GM18519 (cell line): ENCODE results near the gene SFMBT1.

Experiments
- ATAC-seq: cut with Tn5 transposase; IDR thresholded peaks from one replicate; pipeline ENCODE4 v1.9.1; 2021; ENCODE audit warnings: mild to moderate bottlenecking, moderate library complexity; ENCODE audit not compliant: unreplicated experiment, low FRiP score

SFMBT1 gene

GRCh38 chr3:52891615-52892081, 154.2 kb downstream of the SFMBT1 start:
- ATAC-seq = no peak

GRCh38 chr3:52891164-52891563, 154.7 kb downstream of the SFMBT1 start:
- no peak for ATAC-seq

- ATAC-seq = no peak
These were observed 155.1 kb downstream of the SFMBT1 start for GRCh38 chr3:52890735-52891134.

GRCh38 chr3:52889901-52890300, 156.0 kb downstream of the SFMBT1 start:
- no peak for ATAC-seq

- no peak for ATAC-seq
These were observed 158.7 kb downstream of the SFMBT1 start for GRCh38 chr3:52887166-52887565.

- ATAC-seq = no peak
These were observed 159.7 kb downstream of the SFMBT1 start for GRCh38 chr3:52886049-52886730.

GRCh38 chr3:52882377-52882776, 163.5 kb downstream of the SFMBT1 start:
- ATAC-seq = no peak

GRCh38 chr3:52881871-52882270, 164.0 kb downstream of the SFMBT1 start:
- no peak for ATAC-seq

- no peak for ATAC-seq
These were observed 165.4 kb downstream of the SFMBT1 start for GRCh38 chr3:52880474-52880873.

GRCh38 chr3:52880047-52880446, 165.8 kb downstream of the SFMBT1 start:
- ATAC-seq = no peak

GRCh38 chr3:52879581-52879980, 166.3 kb downstream of the SFMBT1 start:
- no peak for ATAC-seq

- ATAC-seq = no peak
These were observed 166.8 kb downstream of the SFMBT1 start for GRCh38 chr3:52879090-52879489.

- no peak for ATAC-seq
These were observed 168.8 kb downstream of the SFMBT1 start for GRCh38 chr3:52877085-52877484.

- ATAC-seq = no peak
These were observed 170.8 kb downstream of the SFMBT1 start for GRCh38 chr3:52874864-52875587.

- no peak for ATAC-seq
These were observed 171.6 kb downstream of the SFMBT1 start for GRCh38 chr3:52874160-52874701.

- ATAC-seq = no peak
These were observed 172.3 kb downstream of the SFMBT1 start for GRCh38 chr3:52873433-52874159.

- no peak for ATAC-seq
These were observed 173.6 kb downstream of the SFMBT1 start for GRCh38 chr3:52872245-52872644.

- no peak for ATAC-seq
These were observed 174.1 kb downstream of the SFMBT1 start for GRCh38 chr3:52871761-52872160.

- no peak for ATAC-seq
These were observed 175.4 kb downstream of the SFMBT1 start for GRCh38 chr3:52870471-52870870.

GRCh38 chr3:52866427-52866826, 179.4 kb downstream of the SFMBT1 start:
- ATAC-seq = no peak

- ATAC-seq = no peak
These were observed 179.9 kb downstream of the SFMBT1 start for GRCh38 chr3:52865994-52866393.
